NCI-H146 (cell line): ENCODE data around the gene ABL2.
A peak's percentile ranks its signal among the peaks of the same experiment; 100 is the strongest.
"Not testable (repeated sequence)": the region's sequence is repeated elsewhere in the genome, so short reads cannot be mapped to it uniquely, and the experiment has no call there.

Source experiments
- DNase-seq: peaks from one replicate; lab custom pipeline; 2025; lab: John Stamatoyannopoulos, UW

ABL2 gene

GRCh38 chr1:179135168-179135567 lies 94.3 kb downstream of the ABL2 start:
- not testable (repeated sequence) for DNase-seq

DNA sequence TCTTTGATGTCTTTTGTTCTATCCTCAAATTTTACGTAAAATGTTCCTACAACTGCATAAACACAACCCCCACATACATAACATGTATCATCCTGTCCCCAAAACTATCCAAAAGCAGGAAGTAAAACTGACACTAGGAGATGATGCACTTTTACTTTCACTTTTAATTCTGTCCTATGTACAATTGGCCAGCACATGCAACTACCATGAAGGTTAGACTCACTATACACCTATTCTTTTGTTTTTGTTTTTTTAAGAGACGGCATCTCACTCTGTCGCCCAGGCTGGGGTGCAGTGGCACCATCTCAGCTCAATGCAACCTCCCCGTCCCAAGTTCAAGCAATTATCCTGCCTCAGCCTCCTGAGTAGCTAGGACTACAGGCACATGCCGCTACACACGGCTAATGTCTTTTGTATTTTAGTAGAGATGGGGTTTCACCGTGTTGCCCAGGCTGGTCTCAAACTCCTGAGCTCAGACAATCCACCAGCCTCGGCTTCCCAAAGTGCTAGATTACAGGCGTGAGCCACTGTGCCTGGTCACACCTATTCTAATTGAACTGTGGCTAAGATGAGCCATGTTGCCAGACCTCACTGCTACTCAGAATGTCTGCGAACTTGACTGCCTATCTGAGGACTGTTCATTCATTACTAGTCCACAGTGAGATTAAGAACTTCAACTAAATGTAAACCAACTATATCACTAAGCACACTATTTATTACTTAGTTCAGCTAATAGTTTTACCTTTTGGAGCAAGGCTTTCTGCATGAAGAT lies 99.6 kb downstream of the ABL2 start:
- DNase-seq = no peak

DNA sequence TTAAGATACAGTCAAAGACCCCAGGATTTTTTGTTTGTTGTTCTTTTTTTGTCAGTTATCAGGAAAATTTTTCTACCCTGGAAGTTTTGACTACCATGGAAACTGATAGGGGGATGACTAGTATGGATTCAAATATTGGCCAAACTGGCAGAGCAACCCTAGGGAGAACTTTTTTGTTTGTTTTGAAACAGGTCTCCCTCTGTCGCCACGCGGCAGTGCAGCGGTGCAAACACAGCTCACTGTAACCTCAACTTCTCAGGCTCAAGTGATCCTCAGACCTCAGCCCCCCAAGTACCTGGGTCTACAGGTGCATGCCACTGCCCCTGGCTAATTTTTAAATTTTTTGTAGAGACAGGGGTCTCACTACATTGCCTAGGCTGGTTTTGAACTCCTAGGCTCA lies 101.0 kb downstream of the ABL2 start:
- DNase-seq = no peak

DNA sequence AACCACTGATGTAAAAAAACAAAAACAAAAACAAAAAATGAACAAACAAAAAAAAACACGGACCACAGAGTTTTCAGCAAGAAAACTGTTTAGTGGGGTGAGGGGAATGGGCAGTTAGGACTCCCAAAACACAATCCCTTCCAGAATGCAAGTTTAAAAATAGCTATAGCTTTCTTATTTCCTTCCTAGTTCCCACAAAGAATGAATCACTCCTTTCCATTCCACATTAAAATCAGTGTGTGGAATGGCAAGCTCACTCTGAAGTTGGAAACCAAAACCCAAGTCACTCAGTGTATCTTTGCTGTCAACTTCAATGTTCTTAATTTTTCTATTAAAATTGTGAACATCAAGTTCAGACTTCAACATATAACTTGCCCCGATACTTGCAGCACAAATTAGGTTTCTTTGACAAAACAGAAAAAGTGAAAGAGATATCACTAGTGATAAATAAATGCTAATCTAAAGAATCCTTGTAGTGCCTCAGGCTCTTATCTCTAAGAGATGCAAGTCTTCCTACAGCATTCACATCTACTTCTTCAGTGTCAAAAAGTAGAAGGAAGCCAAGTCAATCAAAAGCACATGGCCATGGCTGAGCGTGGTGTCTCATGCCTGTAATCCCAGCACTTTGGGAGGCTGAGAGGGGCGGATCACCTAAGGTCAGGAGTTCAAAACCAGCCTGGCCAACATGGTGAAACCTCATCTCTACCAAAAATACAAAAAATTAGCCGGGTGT lies 102.1 kb downstream of the ABL2 start:
- no peak for DNase-seq

GRCh38 chr1:179126338-179127060 lies 103.0 kb downstream of the ABL2 start:
- DNase-seq = no peak

DNA sequence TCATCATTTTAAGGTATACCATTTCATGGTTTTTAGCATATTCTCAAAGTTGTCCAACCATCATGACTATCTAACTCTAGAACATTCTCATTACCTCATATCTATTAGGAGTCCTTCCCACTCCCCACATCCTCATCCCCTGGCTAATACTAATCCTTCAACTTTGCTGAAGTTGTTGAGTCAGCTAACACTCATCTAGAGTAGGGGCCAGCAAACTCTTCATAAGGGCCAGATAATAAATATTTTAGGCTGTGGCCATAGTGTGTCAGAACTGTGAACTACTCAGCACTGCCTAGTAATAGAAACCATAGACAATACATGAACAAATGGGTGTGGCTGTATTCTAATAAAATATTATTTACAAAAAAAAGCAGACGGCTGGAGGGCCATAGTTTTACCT lies 104.6 kb downstream of the ABL2 start:
- DNase-seq = no peak

DNA sequence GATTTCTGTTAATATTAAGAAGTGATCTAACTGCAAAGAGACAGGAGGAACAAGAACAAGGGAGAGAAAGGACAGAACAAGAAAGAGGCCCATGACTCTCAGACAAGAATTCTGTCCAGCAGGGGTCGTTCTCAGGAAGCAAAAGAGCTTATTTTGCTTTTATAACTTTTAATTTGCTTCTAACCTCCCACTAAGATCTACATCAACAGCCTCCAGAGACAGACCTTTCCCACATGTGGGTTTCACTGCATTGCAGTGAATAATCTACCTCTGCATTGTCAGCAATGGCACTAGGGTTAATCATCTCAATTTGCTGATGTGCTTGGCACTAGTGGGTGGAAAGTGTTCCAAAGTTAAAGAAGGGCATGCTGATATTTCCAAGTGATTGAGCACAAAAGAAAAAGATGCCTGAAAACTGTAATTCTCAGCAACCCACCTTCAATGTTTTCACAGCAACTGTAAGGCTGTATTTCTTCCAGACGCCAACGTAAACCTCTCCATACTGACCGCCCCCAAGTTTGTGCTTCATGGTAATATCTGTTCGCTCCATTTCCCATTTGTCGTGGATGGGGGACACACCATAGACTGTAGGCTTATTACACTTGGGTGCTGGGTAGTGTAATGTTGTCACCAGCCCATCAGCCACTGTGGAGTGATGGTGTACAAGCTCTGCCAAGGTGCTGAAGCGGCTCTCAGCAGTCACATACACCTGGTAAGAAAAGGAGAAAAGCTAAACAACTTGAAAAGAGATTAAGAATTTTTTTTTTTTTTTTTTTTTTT lies 108.1 kb downstream of the ABL2 start:
- no peak for DNase-seq

DNA sequence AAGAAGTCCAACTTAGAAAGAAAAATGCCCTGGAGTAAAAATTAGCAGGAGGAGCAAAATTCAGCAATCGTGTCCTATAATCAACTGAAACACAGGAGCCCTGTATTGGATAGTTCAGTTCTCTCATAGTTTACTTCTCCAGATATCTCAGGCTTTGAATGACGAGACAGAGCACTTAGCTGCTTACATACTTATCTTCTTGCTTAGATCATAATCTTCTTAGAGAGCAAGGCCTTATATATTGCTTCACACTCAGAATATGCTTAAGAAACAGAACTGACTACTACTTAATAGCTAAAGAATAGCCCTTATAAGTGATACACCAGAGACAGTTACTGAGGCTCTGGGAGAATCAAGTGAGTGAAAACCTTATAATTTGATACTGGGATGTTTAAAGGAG lies 108.7 kb downstream of the ABL2 start:
- no peak for DNase-seq

DNA sequence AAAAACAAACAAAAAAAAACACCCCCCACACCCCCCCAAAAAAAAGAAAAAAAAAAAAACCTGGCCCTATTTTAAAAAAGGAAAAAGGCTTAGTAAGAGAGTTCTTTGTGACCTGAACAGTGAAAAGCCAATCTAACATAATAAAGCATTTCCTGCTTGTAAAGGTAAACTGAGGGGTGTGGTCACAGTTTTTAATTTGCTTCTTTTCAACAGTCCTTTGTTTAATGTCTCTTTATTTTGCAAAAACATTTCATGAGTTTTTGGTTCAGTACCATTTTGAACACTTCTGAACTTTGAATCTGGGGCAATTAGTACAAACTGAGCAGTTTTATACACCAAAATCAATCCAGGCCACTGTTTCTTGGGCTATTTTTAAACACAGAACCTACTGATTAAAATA lies 110.0 kb downstream of the ABL2 start:
- DNase-seq = no peak

- no peak for DNase-seq
These were observed 114.3 kb downstream of the ABL2 start for GRCh38 chr1:179115181-179115580.

GRCh38 chr1:179108644-179109043 lies 120.8 kb downstream of the ABL2 start:
- no peak for DNase-seq

DNA sequence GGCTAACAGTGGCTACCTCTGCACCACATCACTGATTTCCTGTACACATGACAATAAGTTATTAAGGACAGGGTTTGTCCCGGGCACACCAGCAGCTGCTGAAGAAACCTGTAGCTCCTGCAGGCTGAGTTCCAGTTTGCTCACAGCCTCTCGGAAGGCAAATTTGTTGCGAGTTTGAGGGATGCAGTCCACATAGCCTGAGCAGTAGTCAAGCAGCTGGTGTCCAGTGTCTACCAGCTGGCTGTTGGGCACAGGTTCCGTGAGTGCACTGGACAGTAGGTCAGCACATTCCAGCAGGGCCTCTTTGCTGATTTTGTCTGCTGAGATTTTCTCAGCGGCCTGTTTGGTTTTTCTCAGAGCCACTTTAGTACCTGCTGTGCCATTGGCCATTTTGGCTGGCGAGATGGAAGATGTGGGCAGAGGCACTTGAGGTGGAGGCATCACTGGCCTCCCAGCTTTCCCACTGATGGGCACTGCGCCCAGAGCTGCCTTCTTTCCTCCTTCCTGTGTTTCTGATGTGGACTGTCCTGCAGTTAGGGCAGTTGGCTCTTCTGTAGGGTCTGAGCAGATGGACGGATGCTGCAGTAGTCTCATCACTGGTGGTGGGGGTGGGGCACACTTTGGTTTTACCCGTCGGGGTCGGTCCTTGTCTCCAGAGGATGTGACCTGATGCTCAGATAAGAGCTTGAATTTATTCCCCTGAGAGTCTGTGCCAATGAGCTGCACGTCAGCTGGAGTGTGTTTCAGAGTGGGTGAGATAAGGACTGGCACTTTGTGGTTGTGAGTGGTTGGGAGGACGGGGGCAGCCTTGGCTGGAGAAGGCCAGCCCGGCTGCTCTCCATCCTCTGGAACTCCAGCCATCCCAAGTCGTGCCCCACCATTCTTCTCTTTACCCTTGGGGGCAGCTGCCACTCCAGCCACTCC lies 121.5 kb downstream of the ABL2 start:
- no peak for DNase-seq

- DNase-seq = peak; percentile 49
These were observed 124.1 kb downstream of the ABL2 start for GRCh38 chr1:179105393-179105792.

DNA sequence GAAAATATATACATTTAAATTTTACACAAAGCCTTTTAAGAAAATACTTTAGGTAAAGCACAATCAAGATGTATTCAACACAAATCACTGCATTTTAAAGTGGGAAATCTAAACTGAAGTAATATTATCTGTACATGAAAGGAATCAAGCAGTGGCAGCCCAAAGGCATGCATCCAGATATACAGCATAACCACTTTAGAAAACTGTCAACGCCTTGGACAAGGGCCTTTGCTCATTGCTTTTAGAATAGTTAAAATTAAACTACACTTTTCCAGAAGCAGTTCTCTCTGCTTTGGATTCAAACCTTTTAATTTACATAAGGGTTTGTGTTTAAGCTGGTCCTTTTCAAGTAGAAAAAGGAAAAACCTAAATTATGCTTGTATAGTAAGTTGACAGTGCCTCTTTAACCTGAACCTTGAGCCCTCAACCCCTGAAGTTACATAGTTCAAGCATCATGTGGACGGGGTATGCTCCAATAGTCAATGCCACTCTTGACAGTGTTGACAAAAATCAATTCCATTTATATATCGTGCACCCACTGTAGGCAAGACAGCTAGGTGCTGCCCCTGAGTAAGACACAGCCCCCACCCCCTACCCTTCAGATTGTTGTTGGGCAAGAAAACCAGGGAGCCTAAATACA lies 124.7 kb downstream of the ABL2 start:
- DNase-seq = no peak

- DNase-seq = no peak
These were observed 125.5 kb downstream of the ABL2 start for GRCh38 chr1:179103999-179104398.

- DNase-seq = no peak
These were observed 127.9 kb downstream of the ABL2 start for GRCh38 chr1:179101566-179101965.

DNA sequence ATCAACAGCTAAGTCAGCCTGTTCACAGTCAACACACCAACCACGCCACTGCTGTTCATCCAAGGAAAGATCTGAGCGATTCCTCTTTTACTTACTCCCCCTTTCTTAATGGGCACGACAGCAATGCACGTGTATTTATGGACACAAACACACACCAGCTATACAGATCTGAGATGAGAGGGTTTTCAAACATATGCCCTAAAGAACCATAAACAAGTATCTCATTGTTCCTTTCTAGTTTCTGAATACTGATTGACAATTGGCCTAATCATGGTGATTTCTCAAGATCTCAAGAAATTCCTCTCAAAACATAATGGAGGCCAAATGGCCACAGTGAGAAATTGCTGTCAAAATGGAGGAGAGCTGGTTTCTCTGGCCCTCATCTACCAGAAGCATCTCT lies 129.6 kb downstream of the ABL2 start:
- DNase-seq = no peak

DNA sequence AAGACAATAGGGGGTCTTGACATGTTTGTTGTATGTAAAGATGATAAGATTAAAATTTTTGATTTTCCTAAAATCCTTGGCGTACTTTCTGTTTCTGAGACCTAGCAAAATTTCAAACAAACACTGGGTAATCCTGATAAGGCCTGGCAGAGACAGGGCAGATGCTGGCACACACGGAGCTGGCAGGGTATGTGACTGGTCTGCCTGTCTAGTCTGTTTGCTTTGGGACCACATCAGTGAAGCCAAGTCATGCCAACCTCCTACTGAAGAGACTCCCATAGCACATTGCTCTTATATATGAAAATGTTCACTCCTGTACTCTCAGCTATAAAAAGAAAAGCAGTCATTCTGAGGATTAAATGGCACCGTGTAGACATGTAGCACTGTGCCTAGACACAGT lies 133.6 kb downstream of the ABL2 start:
- DNase-seq = no peak

- DNase-seq = no peak
These were observed 134.1 kb downstream of the ABL2 start for GRCh38 chr1:179095377-179095776.

DNA sequence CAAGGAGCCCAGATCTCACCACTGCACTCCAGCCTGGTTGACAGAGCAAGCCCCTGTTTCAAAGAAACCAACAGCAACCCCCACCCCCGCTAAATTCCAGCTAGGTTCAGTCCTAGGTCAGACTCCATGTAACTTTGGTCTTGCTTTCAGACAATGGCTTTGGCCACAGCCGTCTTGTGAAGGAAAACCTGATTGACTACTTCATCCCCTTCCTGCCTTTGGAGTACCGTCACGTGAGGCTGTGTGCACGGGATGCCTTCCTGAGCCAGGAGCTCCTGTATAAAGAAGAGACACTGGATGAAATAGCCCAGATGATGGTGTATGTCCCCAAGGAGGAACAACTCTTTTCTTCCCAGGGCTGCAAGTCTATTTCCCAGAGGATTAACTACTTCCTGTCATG lies 134.7 kb downstream of the ABL2 start:
- DNase-seq = no peak
